Ovary (tissue), 3 donors: ENCODE data around the gene PER1.

ENCODE experiments used
- CTCF ChIP-seq, 3 donors: fragments of 450-650 bp in 2 of 3; fragments of 200-600 bp in 1 of 3; IDR thresholded peaks; one replicate each; pipeline versions ENCODE4 v1.5.1 to v1.8.0; 2016 to 2022; ENCODE audit warnings: antibody characterized with exemption in 3 of 3, mild to moderate bottlenecking in 1 of 3
- EP300 ChIP-seq: sonication (generic); formaldehyde crosslinking; IDR thresholded peaks from one replicate; pipeline ENCODE4 v1.6.1; 2017; ENCODE audit warnings: antibody characterized with exemption
- POLR2A ChIP-seq: fragments of 450-650 bp; IDR thresholded peaks from one replicate; pipeline ENCODE4 v1.6.1; 2017; ENCODE audit warnings: antibody characterized with exemption, mild to moderate bottlenecking, moderate library complexity
- donor health status: DM: no; HTN: no; CAD: no.

GRCh38 chr17:8149419-8150193, 2.6 kb downstream of the PER1 start:
- no peak for TF ChIP-seq POLR2A
- TF ChIP-seq CTCF (IDR thresholded peaks at IDR 0.05) = no peak
- no peak for TF ChIP-seq EP300
